ENCODE data around the gene ALDH4A1. TPM values are rescaled to one million over a fixed set of nuclear protein-coding genes. Genes with fewer than 3 reads are reported as not detected.

ALDH4A1 gene
- total and polyA plus RNA-seq, 9 of the 15 experiments (the other 6 are each of a cell fraction or from before 2014, with no cell fraction given) = 0.27 to 31.4 (median 16.6) TPM

DNA sequence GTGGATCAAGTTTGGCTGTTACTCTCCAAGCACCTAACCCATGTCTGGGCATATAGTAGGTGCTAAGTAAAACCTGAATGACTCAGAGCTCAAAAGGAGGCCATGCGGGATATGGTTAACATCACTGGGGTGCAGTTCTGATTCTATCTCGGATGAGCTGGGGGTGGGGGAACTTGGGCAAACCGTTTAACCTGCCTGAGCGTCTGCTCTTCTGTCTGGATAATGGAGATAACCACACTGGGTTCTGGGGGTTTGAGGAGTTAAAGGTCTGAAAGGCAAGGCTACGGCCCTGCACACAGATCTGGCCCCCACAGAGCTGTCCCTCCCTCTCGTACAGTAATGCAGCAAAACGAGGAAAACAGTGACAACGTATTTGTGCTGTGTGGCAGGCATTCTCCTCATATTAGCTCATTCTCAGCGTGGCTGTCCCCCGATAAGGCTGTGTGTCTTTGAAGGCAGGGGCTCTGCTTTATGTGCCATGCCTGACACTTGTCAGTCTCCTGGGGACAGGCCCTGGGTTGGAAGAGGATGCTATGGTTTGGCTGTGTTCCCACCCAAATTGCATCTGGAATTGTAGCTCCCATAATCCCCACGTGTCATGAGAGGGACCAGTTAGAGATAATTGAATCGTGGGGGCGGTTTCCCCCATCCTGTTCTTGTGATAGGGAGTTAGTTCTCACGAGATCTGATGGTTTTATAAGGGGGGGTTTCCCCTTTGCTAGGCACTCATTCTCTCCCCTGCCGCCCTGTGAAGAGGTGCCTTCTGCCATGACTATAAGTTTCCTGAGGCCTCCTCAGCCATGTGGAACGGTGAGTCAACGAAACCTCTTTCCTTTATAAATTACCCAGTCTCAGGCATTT lies 6.8 kb upstream of the ALDH4A1 start (continued):
- TF ChIP-seq PREB (CRISPR knock-in tag; IDR thresholded peaks at IDR 0.05) (no peak), SAP30 (IDR thresholded peaks at IDR 0.05; ENCODE audit: borderline replicate concordance, insufficient read depth, low read depth, low read length, poor library complexity, severe bottlenecking) (no peak), ZNF707 (CRISPR knock-in tag; conservative IDR thresholded peaks at IDR 0.05) (no peak), ZNF282 (CRISPR knock-in tag; IDR thresholded peaks at IDR 0.05) (no peak), ESRRA (IDR thresholded peaks at IDR 0.05; ENCODE audit: borderline replicate concordance, low read depth) (0 out of 2 replicates have a peak, but pooled peaks have one; percentile 9), XRCC4 (IDR thresholded peaks at IDR 0.05; ENCODE audit: extremely low read depth, insufficient read depth, insufficient read length) (no peak), DIDO1 (tag; IDR thresholded peaks at IDR 0.05; ENCODE audit: low read depth) (no peak), ZBTB5 (IDR thresholded peaks at IDR 0.05) (no peak), CHD4 (IDR thresholded peaks at IDR 0.05; ENCODE audit: insufficient read depth, insufficient replicate concordance, low read depth, low read length, poor library complexity, severe bottlenecking) (no peak), ASH1L (IDR thresholded peaks at IDR 0.05; ENCODE audit: borderline replicate concordance, low read depth, partially characterized antibody) (no peak), EGR1 (conservative IDR thresholded peaks at IDR 0.05) (peak; percentile 75), ELF4 (CRISPR knock-in tag; IDR thresholded peaks at IDR 0.05) (no peak), STAT5B (CRISPR knock-in tag; IDR thresholded peaks at IDR 0.05) (no peak), ETV5 (CRISPR knock-in tag; IDR thresholded peaks at IDR 0.05; ENCODE audit: low read depth) (no peak), GATA2 (CRISPR knock-in tag; IDR thresholded peaks at IDR 0.05) (peak; percentile 87), DNMT1 (IDR thresholded peaks at IDR 0.05) (no peak), PURB (CRISPR knock-in tag; IDR thresholded peaks at IDR 0.05; ENCODE audit: low read depth) (no peak), TRIM24 (IDR thresholded peaks at IDR 0.05) (peak; percentile 34 to 68; a peak in 2 of 4 replicates), KDM5B (IDR thresholded peaks at IDR 0.05; ENCODE audit: insufficient replicate concordance, low read depth, low read length) (no peak), GABPA (tag; conservative IDR thresholded peaks at IDR 0.05; ENCODE audit: low read depth) (no peak), ZNF239 (CRISPR knock-in tag; IDR thresholded peaks at IDR 0.05) (no peak), MECOM (CRISPR knock-in tag; IDR thresholded peaks at IDR 0.05) (peak; percentile 44; the same call in 1 of the 2 replicates)
- TF ChIP-seq, protein P1, sequence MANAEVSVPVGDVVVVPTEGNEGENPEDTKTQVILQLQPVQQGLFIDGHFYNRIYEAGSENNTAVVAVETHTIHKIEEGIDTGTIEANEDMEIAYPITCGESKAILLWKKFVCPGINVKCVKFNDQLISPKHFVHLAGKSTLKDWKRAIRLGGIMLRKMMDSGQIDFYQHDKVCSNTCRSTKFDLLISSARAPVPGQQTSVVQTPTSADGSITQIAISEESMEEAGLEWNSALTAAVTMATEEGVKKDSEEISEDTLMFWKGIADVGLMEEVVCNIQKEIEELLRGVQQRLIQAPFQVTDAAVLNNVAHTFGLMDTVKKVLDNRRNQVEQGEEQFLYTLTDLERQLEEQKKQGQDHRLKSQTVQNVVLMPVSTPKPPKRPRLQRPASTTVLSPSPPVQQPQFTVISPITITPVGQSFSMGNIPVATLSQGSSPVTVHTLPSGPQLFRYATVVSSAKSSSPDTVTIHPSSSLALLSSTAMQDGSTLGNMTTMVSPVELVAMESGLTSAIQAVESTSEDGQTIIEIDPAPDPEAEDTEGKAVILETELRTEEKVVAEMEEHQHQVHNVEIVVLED (CRISPR knock-in tag; IDR thresholded peaks at IDR 0.05) = no peak
